H1 (cell line): ENCODE data around the gene NLRP8.

Experiments used
- BACH1 ChIP-seq: IDR thresholded peaks from 2 replicates; pipeline ENCODE4 v1.6.1; 2012; ENCODE audit warnings: low read length, improper control_type of control experiment
- CHD7 ChIP-seq: fragments of 300-600 bp; sonication (generic); IDR thresholded peaks from 2 replicates; pipeline ENCODE4 v1.7.1; 2012; ENCODE audit warnings: low read length, moderate library complexity, mild to moderate bottlenecking, inconsistent platforms; ENCODE audit not compliant: insufficient replicate concordance
- CTCF ChIP-seq, 3 experiments: IDR thresholded peaks; 1 replicate in 2 of 3; 2 replicates in 1 of 3; pipeline versions ENCODE4 v1.5.1 to v1.6.1; 2011; ENCODE audit warnings: low read length in 3 of 3, mild to moderate bottlenecking in 3 of 3, inconsistent platforms in 2 of 3, low read depth in 1 of 3, moderate library complexity in 1 of 3; ENCODE audit not compliant: insufficient read depth in 1 of 3; ENCODE audit errors: control extremely low read depth in 1 of 3
- EGR1 ChIP-seq: IDR thresholded peaks from 2 replicates; pipeline ENCODE4 v1.6.1; 2011; ENCODE audit warnings: low read depth, low read length, borderline replicate concordance
- EP300 ChIP-seq, 2 experiments: IDR thresholded peaks; 1 replicate in 1 of 2; 2 replicates in 1 of 2; pipeline ENCODE4 v1.6.1; 2011 to 2012; ENCODE audit warnings: low read depth in 2 of 2, low read length in 2 of 2, mild to moderate bottlenecking in 2 of 2, borderline replicate concordance in 1 of 2, inconsistent platforms in 1 of 2, moderate library complexity in 1 of 2
- EZH2 ChIP-seq: fragments of 200-600 bp; sonication (generic); IDR thresholded peaks from 2 replicates; pipeline ENCODE4 v1.7.1; 2012; ENCODE audit warnings: low read depth, mild to moderate bottlenecking, moderate library complexity, low read length, inconsistent platforms; ENCODE audit not compliant: severe bottlenecking
- GABPA ChIP-seq: IDR thresholded peaks from 2 replicates; pipeline ENCODE4 v1.6.1; 2011; ENCODE audit warnings: mild to moderate bottlenecking, low read length, moderate library complexity, borderline replicate concordance; ENCODE audit not compliant: insufficient read depth
- POLR2A ChIP-seq, 2 experiments: IDR thresholded peaks; 1 replicate in 1 of 2; 2 replicates in 1 of 2; pipeline ENCODE4 v1.6.1; 2011; ENCODE audit warnings: low read depth in 2 of 2, low read length in 2 of 2, mild to moderate bottlenecking in 2 of 2; ENCODE audit errors: control extremely low read depth in 1 of 2
- POLR2AphosphoS5 ChIP-seq: IDR thresholded peaks from 2 replicates; pipeline ENCODE4 v1.6.1; 2011; ENCODE audit warnings: low read depth, low read length
- TF ChIP-seq, protein P1 (sequence below): IDR thresholded peaks from 2 replicates; pipeline ENCODE4 v1.6.1; 2012; ENCODE audit warnings: inconsistent platforms

DNA sequence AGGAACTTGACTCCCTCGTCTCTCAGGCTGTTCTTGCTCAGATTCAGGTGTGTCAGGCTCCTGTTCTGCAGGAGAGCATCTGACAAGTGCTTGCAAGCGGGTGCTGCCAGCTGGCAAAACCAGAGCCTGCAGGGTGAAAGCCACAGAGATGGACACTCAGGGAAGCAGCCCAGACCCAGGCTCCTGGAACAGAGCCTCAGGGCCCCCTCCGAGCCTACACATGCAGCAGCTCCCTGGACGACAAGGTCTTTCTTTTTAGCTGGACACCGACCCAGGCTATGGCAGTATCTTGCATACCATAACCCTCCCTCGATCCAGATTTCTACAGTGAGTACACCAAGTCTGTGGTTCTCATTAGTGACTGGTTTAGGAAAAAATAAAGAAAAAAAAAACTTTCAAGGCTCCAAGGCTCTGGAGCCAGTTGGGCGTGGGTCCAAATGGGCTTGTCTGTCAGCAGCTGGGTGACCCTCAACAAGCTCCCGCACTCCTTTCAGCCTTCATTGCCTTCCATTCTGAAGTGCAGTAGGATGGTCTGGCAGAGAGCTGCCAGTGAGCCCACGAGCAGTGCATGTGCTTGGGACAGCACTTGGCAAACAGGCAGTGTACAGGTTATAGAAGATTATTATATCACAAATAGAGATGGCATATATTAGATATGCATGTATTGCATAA, 45.4 kb upstream of the NLRP8 start:
- TF ChIP-seq CTCF (IDR thresholded peaks at IDR 0.05; ENCODE audit: control extremely low read depth in 1 of 3, insufficient read depth in 1 of 3, low read depth in 1 of 3, low read length in 3 of 3) (no peak), POLR2AphosphoS5 (no peak), GABPA (no peak), EP300 (IDR thresholded peaks at IDR 0.05; ENCODE audit: borderline replicate concordance in 1 of 2, low read depth in 2 of 2, low read length in 2 of 2) (no peak), EZH2 (no peak), CHD7 (no peak), BACH1 (no peak), EGR1 (no peak), POLR2A (IDR thresholded peaks at IDR 0.05; ENCODE audit: control extremely low read depth in 1 of 2, low read depth in 2 of 2, low read length in 2 of 2) (no peak)
- TF ChIP-seq, protein P1, sequence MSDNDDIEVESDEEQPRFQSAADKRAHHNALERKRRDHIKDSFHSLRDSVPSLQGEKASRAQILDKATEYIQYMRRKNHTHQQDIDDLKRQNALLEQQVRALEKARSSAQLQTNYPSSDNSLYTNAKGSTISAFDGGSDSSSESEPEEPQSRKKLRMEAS, result no peak
